Right ventricle myocardium inferior (tissue), 1 donor: ENCODE data around the gene PPFIA4. TPM values are rescaled to one million over a fixed set of nuclear protein-coding genes. Genes with fewer than 3 reads are reported as not detected.
"Not testable (repeated sequence)": the region's sequence is repeated elsewhere in the genome, so short reads cannot be mapped to it uniquely, and the experiment has no call there.

Experiments
- ATAC-seq: fragments of 200-7000 bp; cut with Tn5 transposase; one replicate; pipeline ENCODE4 v1.9.1; 2020; ENCODE audit warnings: mild to moderate bottlenecking, moderate library complexity
- DNase-seq: peaks from one replicate; pipeline ENCODE4 v3.0.0; 2021; ENCODE audit errors: missing footprints
- intact Hi-C: fragments of 100-400 bp; cut with DNase I; formaldehyde crosslinking; loops from one replicate; pipeline ENCODE4 v1.11.0; 2022
- total RNA-seq: library from RNA; stranded (reverse); fragmentation: NEBNext Ultra II Directional; extraction: Animal tissue kit (Norgen Biotek cat#: 25700); gene quantifications from one replicate; pipeline ENCODE4 v1.2.1, GENCODE V29; 2021
- donor health status: DM: no; HTN: yes; CAD: no; lungs with severe emphysema.

PPFIA4 gene
- total RNA-seq, 1 donor from 2014 or later = 22.2 TPM

GRCh38 chr1:203006948-203007871 lies 19.1 kb upstream of the PPFIA4 start, which contains the start of gene TMEM183A:
TSS of gene TMEM183A (plus strand) at chr1:203007374. CDS start at chr1:203007466, 92 bp downstream.
- DNase-seq = peak; percentile 97
- peak; percentile 97 for ATAC-seq
- intact Hi-C loops = loop anchor here (5.0 kb wide), 1 partner anchor 40 kb away; the partner anchor contains the start of gene CYB5R1

GRCh38 chr1:203009185-203009584 lies 17.1 kb upstream of the PPFIA4 start:
- no peak for DNase-seq
- intact Hi-C loops = loop anchor here (5.0 kb wide), 1 partner anchor 42 kb away; the partner anchor contains the start of gene CYB5R1

DNA sequence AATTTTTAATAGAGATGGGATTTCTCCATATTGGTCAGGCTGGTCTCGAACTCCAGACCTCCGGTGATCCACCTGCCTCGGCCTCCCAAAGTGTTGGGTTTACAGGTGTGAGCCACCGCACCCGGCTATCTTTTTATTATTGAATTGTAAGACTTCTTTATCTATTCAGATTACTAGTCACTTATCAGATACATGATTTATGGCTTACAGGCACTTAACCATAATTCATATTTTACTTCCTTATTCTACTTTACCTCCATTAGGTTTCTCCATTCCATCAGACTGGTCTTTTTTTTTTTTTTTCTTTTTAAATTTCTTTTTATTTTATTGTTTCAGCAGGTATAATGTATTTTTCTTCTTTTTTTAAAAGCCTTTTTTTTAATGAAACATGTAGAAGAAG lies 14.7 kb upstream of the PPFIA4 start:
- intact Hi-C loops = no loop called here
- DNase-seq (no peak), ATAC-seq (no peak)

More at GRCh38 chr1:203009185-203009584, 17.1 kb upstream of the PPFIA4 start:
- no peak for ATAC-seq

- intact Hi-C loops = no loop called here
- no peak for ATAC-seq
- no peak for DNase-seq
Observed at GRCh38 chr1:203017061-203017460, 9.2 kb upstream of the PPFIA4 start.

DNA sequence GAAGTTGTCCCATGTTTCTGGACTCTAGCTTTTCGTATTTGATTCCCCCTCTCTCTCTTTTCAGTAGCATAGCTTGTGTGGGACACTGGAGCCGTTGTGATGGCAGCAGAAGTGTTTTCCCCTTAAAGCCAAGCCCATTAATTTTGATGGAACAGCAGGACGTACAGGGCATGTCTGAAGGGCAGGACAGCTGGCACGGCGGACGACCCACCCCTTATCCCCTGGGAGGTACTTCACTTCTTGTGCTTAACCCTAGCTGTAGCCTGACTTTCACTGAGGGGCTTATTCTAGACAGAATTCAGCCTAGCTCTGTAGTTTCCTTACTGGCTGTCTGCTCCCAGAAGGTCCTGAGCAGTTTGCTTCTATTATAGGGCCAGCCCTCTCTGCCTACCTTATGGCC lies 8.6 kb upstream of the PPFIA4 start:
- intact Hi-C loops = no loop called here
- no peak for ATAC-seq
- no peak for DNase-seq

DNA sequence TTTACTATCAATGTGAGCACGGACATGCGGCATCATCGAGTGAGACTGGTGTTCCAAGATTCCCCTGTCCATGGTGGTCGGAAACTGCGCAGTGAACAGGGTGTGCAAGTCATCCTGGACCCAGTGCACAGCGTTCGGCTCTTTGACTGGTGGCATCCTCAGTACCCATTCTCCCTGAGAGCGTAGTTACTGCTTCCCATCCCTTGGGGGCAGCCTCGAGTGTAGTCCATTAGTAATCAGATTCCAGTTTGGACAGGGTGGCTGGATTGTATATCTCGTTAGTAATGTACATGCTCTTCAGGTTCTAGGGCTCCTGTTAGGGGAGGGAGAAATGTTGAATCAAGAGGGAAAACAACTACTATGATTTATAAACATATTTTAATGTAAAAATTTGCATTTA lies 3.4 kb upstream of the PPFIA4 start:
- DNase-seq, intact Hi-C loops, ATAC-seq: not testable (repeated sequence)

DNA sequence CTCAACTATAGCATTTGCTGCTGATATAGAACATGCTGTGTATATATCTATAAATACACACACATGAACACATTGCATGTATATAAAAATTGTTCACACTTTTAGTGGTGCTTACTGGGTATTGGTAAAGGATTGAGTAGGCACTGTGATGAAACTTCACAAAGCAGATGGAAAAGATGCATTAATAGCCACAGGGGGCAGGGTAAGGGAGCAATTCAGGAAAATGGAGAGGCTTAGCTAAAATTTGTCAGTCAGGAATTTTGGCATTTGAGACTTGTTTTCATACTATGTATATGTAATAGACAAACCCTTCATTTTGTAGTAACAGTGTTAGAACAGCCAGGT lies 633 bp upstream of the PPFIA4 start:
- intact Hi-C loops = no loop called here
- DNase-seq = no peak
- no peak for ATAC-seq

- DNase-seq (no peak), ATAC-seq (peak; percentile 29)
- intact Hi-C loops = no loop called here
Observed at GRCh38 chr1:203026666-203027663, 674 bp downstream of the PPFIA4 start.

GRCh38 chr1:203028067-203028783 lies 1.9 kb downstream of the PPFIA4 start:
- ATAC-seq = no peak
- intact Hi-C loops = no loop called here

DNA sequence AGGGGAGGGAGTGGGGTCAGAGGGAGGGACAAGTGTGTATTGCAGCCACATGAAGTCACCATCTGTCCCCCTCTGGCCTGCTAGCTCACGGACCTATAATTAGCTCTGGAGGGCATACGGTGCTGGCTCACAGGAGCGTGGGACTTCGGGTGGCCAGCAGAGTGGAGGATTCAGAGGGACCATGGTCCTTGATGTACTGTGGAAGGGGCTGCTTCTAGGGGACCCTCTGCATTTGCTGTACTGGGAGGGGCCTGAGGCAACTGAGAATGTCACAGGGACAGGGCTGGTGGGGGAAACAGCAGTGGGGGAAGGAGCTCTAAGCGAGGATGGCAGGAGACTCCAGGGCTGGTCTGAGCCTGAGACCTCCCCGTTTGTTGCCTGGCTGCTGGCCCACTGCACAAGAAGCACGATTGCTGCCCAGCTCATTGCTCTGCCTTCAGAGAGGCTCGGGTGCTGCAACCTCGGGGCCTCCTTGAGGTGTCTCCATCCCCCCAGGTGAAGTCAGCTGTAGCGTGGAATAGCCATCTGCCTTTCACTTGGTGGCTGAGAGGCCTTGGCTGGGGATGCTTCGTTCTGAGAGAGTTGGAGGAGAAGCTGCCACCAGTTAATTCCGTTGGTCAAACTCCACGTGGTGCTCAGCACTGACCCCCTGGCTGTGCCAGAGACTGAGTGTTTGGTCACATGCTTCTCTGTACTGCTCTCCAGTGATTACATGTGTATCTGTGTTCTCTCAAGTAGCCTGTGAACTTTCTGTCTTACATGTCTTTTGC lies 2.7 kb downstream of the PPFIA4 start:
- ATAC-seq = peak; percentile 43
- intact Hi-C loops = no loop called here
- DNase-seq = no peak

More at GRCh38 chr1:203028067-203028783, 1.9 kb downstream of the PPFIA4 start:
- no peak for DNase-seq

DNA sequence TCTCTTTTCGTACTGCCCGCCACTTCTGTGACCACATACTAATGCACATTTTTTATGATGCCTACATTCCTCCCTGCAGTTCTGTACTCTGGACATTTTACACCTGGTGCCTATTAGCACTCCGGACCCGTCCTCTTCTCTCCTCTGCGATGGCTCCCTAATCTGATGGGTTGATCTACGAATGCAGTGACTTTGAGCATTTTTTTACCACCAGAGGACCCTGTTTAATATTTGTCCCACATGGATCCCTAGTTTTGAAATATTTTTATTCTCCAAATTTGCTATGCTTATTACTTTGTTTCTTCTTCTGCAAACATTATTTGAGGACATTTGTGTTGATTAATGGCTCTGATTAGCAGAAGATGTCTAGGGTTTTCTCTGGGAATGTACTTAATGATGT lies 5.2 kb downstream of the PPFIA4 start:
- intact Hi-C loops = no loop called here
- ATAC-seq (no peak), DNase-seq (no peak)

- DNase-seq (no peak), ATAC-seq (no peak)
- intact Hi-C loops = no loop called here
Observed at GRCh38 chr1:203033287-203033686, 7.0 kb downstream of the PPFIA4 start.

DNA sequence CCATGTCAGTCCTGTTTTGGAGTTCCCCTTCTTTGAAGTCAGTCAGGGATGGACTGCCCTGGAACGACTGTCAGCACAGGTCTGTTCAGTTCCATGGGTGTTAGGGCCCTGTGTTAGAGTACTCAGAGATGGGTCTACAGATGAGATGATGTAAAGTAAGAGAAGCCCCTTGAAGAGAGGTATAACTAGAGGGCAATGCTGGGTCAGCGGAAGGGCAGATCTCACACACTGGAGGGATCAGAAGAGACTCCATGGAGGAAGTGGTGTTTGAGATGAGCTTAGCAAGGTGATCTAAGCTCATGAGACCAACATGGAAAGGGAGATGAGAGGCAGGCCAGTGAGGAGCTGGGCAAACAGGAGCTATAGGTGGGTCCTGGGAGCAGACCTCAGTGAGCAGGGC lies 7.6 kb downstream of the PPFIA4 start:
- DNase-seq = no peak
- ATAC-seq = no peak
- intact Hi-C loops = no loop called here

DNA sequence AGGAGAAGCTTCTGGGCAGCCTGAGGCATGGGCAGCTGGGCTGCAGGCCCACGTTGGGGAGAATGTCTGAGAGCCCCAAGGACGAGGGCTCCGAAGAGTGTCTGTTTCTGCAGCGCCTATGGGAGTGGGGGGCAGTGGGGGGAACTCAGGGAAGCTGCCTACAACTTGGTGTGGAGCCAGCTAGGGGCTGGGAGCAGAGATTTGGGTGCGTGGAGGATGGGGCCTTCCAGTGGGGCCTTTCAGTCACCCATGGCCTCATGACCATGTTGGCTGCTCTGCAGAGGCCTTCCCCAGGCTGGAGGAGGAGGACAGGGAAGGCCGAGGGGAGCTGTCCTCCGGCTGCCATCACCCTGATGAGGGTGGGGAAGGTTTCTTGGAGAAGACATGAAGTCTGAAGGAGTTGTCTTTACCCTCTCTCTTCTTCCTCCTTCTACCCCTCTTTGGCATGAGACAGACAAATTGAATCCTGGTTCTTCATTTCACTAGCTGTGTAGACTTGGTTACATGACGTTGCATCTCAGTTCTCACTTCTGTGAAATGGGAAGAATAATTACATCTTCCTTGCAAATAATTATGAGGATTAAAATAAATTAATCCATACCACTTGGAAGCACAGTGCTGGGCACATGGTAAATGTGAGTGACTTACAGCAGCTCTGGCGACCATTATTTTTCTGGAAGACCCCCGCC lies 8.3 kb downstream of the PPFIA4 start:
- no peak for ATAC-seq
- intact Hi-C loops = loop anchor here (5.0 kb wide), 1 partner anchor 93 kb away; the partner anchor contains the start of gene ADORA1
- DNase-seq = no peak

GRCh38 chr1:203035111-203036000 lies 9.1 kb downstream of the PPFIA4 start:
- DNase-seq = no peak
- ATAC-seq = no peak
- intact Hi-C loops = loop anchor here (5.0 kb wide), 1 partner anchor 92 kb away; the partner anchor contains the start of gene ADORA1

- intact Hi-C loops = loop anchor here (5.0 kb wide), 1 partner anchor 91 kb away; the partner anchor contains the start of gene ADORA1
- no peak for ATAC-seq
- DNase-seq = no peak
Observed at GRCh38 chr1:203036135-203036534, 9.8 kb downstream of the PPFIA4 start.
